ENCODE data around the gene COBL.

COBL gene

DNA sequence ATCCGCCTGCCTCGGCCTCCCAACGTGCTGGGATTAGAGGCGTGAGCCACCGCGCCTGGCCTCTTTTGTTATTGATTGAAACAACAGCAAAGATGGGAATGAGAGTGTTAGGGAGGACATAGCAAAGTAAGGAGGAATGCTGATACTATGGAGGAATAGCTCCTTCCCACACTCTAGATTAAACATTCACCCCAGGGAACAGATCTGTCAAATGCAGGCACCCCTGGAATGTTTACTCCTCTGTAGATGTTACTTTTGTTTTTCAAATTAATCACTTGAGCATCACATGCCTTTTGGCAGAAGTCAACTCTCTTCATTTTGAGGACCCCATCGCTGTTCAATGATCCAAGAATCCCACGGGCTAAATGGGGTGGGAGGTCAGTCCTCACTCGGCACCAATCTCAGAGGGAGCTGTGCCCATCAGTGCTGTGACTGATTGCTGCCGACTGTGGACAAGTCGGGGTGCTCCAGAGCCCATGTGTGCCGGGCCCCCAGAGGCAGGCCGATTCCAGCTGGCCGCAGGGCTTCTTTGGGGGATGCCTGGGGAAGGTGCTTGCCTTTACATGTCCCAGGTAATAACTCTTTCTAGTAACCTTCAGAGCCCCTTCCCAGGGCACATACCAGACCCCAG is 10.2 kb upstream of the COBL start:
- DNase-seq (ENCODE audit: low read depth in 2 of 3, low spot score in 1 of 3), result no peak

DNA sequence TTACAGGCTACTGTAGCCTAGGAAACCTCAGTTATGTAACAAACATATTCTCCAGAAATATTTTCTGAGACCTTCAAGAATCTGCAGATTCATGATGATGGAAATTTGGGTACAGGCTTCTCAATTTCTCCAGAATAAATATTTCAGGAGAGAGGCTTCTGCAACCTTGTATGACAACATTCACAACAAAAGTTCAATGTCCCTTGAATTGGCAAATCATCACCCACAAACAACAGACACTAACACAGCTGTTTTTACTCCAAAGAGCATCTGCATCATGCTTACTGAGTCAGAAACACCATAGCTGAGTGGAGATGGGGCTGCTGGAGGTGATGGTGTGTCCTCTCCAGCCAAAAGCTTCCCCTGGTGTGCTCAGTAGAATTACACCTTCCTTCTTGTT is 9.3 kb upstream of the COBL start:
- no peak for DNase-seq (ENCODE audit: low read depth in 2 of 3, low spot score in 1 of 3)

DNA sequence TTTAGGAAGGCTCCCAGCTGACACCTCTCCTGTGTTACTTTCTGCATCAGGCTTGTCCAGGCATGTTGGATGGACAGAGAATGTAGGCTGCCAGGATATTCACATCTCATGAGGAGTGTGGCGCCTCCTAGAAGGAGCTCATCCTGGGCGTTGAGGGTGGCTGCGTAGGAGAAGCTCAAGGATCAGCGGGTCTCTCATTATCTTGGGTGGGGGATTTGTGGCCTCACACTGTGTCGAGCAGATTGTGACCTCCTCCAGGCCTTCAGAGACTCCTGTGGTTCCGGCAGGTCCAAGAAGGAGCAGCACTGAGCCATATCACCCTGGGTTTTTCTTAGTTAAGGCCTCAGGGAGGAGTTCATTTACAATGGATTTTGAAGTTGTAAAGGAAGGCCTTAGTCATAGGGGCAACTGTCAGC is 8.7 kb upstream of the COBL start:
- DNase-seq (ENCODE audit: low read depth in 2 of 3, low spot score in 1 of 3), result no peak

DNA sequence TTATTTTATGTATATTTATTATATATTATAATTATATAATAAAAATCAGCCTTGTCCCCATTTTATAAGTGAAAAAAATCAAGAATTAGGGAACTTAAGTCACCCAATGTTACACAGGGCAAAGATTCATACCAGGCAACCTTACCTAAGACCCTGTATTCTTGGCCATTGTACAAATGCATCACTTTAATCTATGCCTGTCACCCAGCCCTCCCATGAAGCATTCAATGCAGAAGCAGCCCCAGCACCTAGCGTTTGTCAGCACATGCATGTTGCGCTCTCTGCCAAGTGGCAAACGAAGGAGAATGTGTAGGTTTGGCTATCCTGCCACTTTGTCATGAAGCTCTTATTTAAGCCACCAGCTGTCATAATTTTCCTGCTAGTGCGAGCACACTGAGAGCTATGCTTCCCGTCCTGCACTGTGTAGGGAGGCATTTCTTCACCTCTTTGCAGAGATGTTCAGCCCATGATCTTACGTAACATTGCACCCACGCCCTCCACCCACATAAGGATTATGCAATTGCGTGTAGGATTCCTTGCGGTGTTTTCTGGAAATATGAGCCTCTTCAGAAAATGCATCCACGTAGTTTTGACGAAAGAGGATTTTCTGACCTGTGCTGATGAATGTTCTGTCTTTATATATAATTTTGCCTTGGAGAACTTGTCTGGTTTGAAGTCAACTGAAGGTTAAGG is 7.7 kb upstream of the COBL start:
- DNase-seq (ENCODE audit: low read depth in 2 of 3, low spot score in 1 of 3), result no peak

DNA sequence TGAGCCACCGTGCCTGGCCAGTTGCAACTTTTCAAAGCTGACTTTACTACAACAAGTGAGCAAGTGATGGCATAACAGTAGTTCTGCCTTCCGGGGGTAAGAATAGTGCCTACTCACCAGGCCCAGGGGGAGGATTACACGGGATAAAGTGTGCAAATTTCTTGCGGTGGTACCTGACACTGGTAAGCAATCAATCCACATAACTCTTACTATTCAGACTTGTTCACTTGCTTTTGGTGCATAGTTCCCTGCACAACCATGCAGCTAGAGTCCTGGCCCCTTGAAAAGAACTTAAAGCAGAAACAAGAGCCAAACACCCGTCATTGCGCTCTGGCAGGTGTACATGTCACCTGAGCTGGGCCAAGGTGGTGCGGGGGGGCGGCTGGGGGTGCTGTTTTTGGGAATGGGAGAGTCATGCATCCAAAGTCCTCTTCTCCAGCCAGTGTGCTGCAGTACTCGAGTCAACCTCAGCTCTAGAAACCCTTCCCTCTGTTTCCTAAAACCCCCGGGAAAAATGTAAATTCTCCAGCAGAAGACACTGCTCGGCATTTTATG is 5.4 kb upstream of the COBL start:
- DNase-seq (ENCODE audit: low read depth in 2 of 3, low spot score in 1 of 3), result no peak

DNA sequence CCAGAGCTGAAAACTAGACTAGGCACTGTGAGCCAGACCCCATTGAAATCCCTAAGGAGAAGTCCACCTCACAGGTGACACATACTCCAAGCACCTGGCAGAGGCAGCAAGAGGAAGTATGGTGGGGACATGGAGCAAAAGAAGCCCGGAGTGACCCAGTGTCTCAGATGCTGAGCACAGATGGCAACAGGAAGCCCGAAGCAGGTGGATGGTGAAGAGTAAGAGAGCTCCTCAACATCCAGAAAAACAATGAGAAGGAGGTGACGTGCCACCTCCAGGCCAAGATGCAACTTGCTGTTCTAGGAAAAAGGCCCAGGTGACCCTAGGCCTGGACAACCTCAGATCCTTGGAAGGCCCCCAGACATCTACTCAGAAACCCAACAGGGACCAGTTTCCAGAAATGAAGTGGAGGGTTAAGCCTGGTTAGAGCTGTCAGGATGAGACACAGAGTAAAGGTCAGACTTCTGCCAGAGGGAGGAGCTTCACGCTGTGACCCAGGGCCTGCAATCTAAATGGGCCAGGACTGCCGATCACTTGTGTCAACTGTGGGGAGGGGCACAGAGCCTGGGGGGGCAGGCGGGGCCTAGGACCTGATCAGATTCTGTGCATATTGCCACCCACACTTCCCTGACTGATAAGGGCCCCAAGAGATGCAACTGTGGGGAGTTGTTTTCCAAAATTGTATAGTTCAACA is 2.4 kb upstream of the COBL start:
- no peak for DNase-seq (ENCODE audit: low read depth in 2 of 3, low spot score in 1 of 3)

DNA sequence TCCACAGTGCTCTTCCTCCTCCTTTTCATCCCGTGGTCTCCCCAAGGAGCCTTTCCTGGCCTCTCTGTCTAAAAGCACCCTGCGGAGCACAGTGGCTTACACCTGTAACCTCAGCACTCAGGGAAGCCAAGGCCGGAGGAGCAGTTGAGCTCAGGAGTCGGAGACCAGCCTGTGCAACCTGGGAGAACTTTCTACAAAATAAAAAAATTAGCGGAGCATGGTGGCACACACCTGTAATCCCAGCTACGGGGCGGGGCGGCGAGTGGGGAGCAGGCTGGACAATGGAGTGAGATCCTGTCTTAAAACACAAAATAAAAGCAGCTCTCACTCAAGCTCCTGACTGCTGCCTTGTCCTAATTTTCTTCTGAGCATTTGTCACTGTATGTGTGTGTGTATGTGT is 1.4 kb upstream of the COBL start:
- DNase-seq (ENCODE audit: low read depth in 2 of 3, low spot score in 1 of 3), result no peak

DNA sequence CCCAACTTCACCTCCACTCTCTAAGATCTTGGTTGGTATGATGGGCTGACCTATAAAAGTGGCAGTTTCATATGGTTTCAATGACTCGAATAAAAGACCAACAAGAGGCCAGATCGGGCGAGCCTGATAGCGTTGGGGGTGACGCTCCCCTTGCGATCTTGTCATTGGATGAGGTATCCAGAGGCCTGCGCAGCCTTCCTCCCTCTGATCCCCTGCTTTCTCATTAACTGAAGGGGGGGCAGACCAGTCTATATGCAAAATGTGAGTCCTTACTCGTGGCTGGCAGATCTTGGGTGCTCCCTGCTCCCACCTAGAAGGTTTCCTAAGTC is 937 bp upstream of the COBL start:
- DNase-seq (ENCODE audit: low read depth in 2 of 3, low spot score in 1 of 3), result no peak

DNA sequence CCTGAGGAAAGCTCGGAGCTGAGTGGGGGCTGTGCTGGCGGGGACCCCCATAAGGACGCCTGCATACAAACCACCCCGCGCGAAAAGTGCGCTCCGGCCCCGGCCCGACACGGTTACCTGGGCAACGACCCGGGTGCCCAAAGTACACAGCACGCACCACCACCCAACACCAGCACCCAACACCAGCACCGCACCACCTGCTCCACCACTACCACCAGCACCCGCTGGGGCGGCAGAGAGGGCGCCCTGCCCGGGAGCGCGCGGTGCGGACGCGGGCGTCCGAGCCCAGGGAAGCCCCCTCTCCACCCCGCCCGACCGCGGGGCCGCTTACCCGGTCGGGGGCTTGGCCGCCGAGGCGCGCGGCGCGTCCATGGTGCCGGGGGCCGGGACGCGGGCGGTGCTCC is 345 bp downstream of the COBL start:
- peak in 1 of 3 donors; percentile 1 for DNase-seq (ENCODE audit: low read depth in 2 of 3, low spot score in 1 of 3)

DNA sequence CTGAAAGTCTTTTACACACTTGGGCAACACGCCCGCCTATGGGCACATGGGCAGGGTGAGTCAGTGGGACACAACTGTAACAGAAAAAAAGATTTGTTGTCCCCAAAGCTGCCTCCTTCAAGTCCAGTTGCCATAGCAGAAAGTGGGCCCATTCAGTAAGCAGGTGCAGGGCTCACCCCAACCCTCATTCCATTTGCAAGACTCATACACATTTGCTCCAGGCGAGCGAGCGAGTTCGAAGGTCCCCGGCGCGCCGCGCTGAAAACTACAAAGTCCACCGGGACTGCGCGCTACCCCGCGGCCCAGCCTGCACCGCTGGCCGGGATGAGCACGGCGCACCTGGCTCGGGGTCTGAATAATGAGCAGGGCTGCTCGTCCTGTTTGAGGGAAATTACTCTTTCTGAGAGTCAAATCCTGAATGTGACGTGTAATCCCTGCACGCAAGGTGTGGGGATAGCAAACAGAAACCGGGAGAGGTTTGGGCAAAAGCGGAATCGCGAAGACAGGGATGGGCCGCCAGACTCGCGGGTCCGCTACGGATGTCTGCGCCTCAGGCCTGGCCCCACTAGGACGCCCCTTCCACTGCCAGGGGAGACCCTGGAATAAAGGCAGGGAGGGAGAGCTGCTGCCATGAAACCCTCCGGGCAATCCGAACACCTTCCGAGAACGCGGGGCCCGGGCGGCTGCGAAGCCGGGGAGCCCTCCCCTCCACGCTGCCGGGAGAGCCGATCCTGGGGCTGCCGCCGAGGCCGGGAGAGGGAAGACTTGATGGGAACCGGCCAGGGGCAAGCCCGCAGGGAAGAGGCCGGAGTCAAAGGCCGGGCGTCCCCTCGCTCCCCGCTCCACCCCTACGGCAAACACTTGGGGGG is 982 bp downstream of the COBL start:
- no peak for DNase-seq (ENCODE audit: low read depth in 2 of 3, low spot score in 1 of 3)

DNA sequence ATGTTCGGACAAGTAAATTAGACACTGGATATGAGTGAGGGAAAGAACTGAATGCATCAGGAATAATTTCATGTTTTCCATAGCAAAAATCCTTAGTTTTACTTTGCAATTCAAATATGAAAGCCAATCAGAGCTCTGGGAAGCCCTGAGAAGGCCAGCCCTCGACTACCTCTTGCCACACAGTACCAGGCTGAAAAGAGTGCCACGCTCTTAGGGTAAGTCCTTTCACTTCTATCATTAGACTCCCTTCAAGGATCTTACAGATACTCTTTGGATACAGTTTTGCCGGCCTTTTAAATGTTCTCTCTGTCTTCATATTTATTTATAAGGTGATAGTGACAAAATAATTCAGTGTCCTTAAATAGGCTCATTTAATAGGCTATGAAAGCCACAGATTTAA is 1.9 kb downstream of the COBL start:
- DNase-seq (ENCODE audit: low read depth in 2 of 3, low spot score in 1 of 3), result no peak

DNA sequence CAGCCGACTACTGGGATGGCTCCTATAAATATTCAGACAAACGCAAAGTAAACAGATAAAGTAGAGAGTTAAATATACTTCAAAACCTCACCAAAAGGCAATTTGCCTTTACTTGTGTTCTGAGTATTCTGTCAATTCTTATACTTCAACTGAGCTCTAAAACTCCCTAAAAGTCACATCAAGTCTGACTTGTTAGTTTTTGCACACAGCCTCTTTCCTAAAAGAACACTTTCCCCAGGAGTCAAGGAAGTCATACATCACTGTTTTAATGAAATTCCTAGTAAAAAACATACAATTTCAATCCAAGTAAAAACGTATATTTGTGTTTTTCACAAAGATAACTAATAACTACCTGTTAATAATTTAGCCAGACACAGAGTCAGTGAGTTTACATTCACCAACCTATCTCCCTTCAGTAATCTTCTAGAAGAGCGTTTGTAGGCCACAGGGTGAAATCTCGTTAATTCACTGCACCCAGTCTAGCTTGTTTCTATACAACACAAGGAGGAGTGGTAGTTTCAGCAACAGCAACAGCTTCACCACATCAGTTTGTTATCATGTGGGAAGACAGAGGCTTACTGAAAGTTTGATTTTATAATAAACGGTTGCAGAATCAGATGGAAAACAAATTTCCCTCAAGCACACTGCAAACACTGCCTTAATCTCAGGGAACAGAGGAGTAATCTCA is 2.7 kb downstream of the COBL start:
- no peak for DNase-seq (ENCODE audit: low read depth in 2 of 3, low spot score in 1 of 3)

DNA sequence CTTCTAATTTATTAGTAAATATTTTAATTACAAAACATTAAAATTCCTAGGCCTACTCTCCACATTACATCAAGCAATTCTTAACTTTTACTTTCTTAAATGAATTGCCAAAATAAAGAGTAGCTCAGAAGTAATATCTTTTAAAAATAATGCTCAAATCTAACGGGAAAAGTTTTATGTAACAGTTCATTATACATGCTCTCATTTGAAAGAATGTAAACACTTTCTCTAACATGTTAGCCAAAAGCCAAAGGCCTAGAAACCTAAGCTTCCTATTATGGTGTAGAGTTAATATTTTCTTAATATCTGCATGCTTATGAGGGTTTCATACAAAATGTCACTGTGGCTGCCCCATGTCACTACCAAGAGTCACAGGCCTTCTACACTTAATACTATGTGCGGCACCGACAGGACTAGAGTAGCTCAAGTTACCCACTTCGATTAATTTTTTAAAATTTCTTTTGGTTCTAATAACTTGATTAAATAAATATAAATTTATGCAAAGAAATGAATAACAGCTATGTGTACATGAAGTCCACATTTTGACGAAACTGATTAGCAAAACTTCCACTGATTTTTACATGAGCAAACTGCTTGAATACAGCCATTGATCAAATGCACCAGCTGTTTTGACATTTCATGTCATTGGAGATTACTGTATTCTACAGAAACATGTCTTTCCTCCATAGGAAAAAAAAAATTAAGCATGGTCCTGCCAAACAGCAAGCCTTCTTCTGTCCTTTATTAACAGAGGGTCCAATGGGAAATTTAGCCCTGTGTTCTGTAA is 3.5 kb downstream of the COBL start:
- no peak for DNase-seq (ENCODE audit: low read depth in 2 of 3, low spot score in 1 of 3)

DNA sequence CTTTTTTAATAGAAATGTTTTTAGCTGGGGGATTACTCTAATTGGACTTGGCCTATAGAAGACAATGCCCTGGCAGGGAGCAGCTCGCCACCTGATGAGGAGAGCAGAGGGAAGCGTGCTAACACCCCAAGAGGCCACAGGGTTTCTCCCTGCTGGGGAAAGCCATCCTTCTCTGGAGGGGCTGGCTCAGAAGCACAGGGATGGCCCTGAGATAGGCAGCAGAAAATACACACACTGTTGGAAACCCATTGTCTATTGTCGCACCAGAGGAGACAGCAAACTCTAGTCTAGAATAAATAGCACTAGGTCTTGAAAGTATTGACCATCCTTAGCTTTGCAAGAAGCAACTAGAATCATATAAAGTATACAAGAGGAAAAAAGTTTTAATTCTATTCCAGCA is 5.4 kb downstream of the COBL start:
- no peak for DNase-seq (ENCODE audit: low read depth in 2 of 3, low spot score in 1 of 3)

DNA sequence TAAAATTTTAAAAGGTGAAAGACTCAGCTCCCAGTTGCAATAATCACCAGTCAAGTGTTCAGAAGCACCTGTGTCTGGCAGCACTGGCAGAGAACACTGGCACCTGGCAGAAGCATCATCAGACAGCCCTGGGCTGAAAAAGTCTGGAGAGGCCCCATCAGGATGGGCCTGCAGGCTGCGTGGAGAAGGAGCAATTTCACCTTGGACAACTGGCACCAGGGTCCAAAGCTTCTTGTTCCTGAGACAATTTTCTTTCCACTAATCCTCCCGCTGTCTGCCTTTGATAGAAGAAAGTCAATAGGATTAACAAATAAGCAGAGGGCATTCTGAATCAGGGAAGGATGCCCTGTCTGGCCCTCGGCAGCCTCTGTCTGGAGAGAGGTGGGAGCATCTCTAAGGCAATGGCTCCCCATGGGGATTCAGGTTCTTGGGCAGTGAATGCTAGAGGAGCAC is 6.5 kb downstream of the COBL start:
- no peak for DNase-seq (ENCODE audit: low read depth in 2 of 3, low spot score in 1 of 3)

DNA sequence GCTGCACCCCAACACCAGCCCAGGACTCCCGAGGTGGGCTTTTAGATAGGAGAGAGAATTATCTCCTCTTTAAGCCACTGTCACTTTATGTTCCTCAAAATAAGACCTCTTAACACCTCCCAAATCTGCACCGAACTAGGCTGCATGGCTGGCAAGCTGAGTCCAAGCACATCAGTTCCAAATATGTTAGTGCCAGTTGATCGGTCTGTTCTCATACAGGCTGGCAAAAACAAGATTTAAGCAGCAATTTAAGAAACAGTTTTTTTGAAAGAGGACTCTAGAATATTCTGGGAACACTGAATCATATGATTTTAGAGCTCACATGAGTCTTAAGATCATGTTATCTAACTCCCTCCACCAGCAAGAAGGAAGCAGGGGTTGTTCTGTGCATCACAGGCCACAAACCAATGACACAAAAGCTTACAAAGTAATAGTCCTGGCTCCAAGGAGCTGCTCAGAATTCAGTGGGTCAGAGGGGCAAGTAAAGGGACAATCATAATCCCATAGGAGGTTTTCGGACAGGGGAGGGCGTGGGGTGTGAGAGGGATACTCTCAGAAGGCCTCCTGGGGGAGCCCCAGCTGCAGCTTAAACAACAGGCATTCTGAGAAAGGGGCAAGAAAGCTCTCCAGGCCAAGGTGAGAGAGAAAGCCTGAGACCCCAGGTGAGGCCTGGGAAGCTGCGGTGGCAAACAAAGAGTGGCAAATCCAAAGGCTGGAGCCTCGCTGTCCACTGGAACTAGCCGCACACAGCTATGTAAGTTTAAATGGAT is 7.1 kb downstream of the COBL start:
- DNase-seq (ENCODE audit: low read depth in 2 of 3, low spot score in 1 of 3), result no peak

DNA sequence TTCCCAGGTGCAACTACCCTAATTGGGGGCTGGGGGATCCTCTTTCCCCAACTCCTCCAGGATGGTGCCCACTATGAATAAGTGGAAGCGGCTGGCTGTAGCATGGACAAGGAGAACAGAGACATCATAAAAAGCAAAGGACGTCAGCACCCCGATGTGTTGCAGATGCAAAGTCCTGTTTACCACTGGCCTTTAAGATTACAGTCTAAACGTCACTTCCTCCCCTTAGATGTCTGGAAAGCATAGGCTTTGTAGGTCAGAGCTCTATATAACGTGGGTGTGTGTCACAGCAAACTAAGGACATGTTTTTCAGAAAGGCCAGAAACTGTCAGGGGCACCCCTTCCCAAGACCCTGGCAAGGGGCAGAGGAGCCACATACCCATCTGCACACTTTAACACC is 7.9 kb downstream of the COBL start:
- no peak for DNase-seq (ENCODE audit: low read depth in 2 of 3, low spot score in 1 of 3)

DNA sequence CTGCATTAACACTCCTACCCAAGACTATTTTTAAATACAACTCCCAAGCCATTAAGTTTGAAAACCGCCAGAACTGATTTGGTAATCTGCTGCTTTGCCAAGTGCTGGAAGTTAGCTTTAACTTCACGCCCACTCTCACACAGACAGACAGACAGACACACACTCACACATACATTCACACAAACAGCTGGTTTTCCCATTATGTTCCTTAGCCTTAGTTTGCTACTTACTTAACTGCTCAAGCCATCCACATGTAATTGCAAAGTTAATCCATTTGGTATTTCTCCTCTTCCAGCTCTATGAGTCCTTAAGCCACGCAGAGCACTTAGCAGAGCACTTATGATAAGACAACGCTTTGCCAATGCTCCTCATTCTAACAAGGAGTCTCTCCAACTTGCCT is 8.3 kb downstream of the COBL start:
- no peak for DNase-seq (ENCODE audit: low read depth in 2 of 3, low spot score in 1 of 3)

DNA sequence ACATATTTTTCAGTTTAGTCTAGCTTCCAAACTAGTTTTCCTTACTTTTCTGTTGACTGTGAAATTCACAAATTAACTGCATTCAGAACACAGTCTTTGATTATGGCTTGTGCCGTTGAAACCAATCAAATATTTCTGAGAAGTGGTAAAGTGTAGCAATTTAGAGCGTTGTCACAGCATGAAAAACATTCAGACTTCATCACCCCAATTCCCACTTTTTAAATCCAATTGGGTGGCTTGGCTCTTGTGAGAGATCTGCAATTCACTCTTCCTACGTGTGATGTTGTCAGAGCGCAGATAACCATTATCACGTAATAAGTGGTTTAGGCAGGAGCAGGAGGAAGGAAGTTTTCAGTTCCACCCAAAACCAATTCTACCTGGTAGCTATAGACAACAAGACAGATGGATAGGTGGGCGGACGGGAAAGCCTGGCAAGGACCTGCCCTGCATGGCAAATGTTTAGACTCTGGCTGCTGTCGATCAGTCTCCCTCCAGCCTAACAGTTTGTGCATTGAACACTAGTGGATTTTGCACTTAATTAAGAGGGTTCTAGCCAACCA is 8.9 kb downstream of the COBL start:
- no peak for DNase-seq (ENCODE audit: low read depth in 2 of 3, low spot score in 1 of 3)

Data from stimulated activated CD4-positive, alpha-beta T cell treated with anti-CD3 and anti-CD28 coated beads, Interleukin-12 subunit alpha, Interleukin-12 subunit beta, amount 100 ng/mL, for 48 hours (primary cell).